Left lung (tissue), 10 donors: ENCODE results near the gene STAP2. TPM values are rescaled to one million over a fixed set of nuclear protein-coding genes. Genes with fewer than 3 reads are reported as not detected.

ENCODE experiments used
- ATAC-seq: fragments of 200-7000 bp; cut with Tn5 transposase; one replicate; pipeline ENCODE4 v1.9.1; 2020; ENCODE audit warnings: moderate library complexity
- DNase-seq, 4 donors: peaks; one replicate each; pipeline ENCODE4 v3.0.0-alpha.2; 2013 to 2020
- H3K27ac ChIP-seq, 2 donors: fragments of 200-600 bp; sonication (generic) in 1 of 2; one replicate each; pipeline versions ENCODE4 v1.5.0 to v1.8.0; 2020 to 2021
- H3K27me3 ChIP-seq, 2 donors: fragments of 200-600 bp; sonication (generic) in 1 of 2; one replicate each; pipeline versions ENCODE4 v1.5.0 to v1.8.0; 2020 to 2021
- H3K36me3 ChIP-seq, 2 donors: fragments of 200-600 bp; sonication (generic) in 1 of 2; one replicate each; pipeline versions ENCODE4 v1.5.0 to v1.8.0; 2020 to 2021
- H3K4me1 ChIP-seq, 2 donors: fragments of 200-600 bp; one replicate each; pipeline ENCODE4 v1.8.0; 2021
- H3K4me3 ChIP-seq, 2 donors: fragments of 200-600 bp; sonication (generic) in 1 of 2; one replicate each; pipeline versions ENCODE4 v1.5.0 to v1.8.0; 2020 to 2021; ENCODE audit warnings: mild to moderate bottlenecking in 1 of 2
- H3K9me3 ChIP-seq, 2 donors: fragments of 200-600 bp; sonication (generic) in 1 of 2; one replicate each; pipeline versions ENCODE4 v1.5.0 to v1.8.0; 2020 to 2021
- CTCF ChIP-seq, 2 donors: fragments of 200-600 bp; sonication (generic) in 1 of 2; IDR thresholded peaks; one replicate each; pipeline versions ENCODE4 v1.5.0 to v1.8.0; 2021; ENCODE audit warnings: antibody characterized with exemption in 2 of 2
- intact Hi-C, 2 donors: fragments of 100-400 bp; cut with DNase I; formaldehyde crosslinking; loops; one replicate each; pipeline versions ENCODE4 v1.11.2 to v1.14.2; 2022
- polyA plus RNA-seq, 6 donors: library from polyadenylated mRNA; unstranded; fragments of 120-200 nt; gene quantifications; one replicate each; pipeline ENCODE4 v1.2.1, GENCODE V29; 2013; ENCODE audit not compliant: insufficient read length in 6 of 6
- total RNA-seq, 2 donors: library from RNA; stranded (reverse); fragmentation: NEBNext Ultra II Directional; extraction: Animal tissue kit (Norgen Biotek cat#: 25700); gene quantifications; one replicate each; pipeline ENCODE4 v1.2.1, GENCODE V29; 2021
- donor health status: DM: no; HTN: yes; CAD: no.
- donor health status: DM: no; HTN: no; CAD: no.

STAP2 gene
- total and polyA plus RNA-seq, 8 donors = 14.1 to 41.5 (median 36.2) TPM

GRCh38 chr19:4343370-4344307 is 5.0 kb upstream of the STAP2 start, which contains the start of gene MPND:
MPND (plus strand) TSS chr19:4343562; CDS start chr19:4343594, 32 bp downstream.
- Histone ChIP-seq H3K4me1 (peaks cover 0 to 27% of the 10 kb centered on the region in 2 donors), H3K27ac (peak within 1 kb of the TSS; percentile 88 to 93), H3K36me3 (peaks cover 0 to 18% of the 10 kb centered on the region in 2 donors), H3K4me3 (peak within 1 kb of the TSS; percentile 59 to 85), H3K9me3 (no peaks in the 10 kb centered on the region), H3K27me3 (no peaks in the 10 kb centered on the region)
- intact Hi-C loops = no loop called here
- peak; percentile 87 for ATAC-seq
- DNase-seq = peak; percentile 87 to 99 (median 94)
- no peak for TF ChIP-seq CTCF (IDR thresholded peaks at IDR 0.05)

GRCh38 chr19:4342615-4343369 is 4.2 kb upstream of the STAP2 start:
- intact Hi-C loops = no loop called here
- Histone ChIP-seq H3K4me1 (peaks cover 0 to 36% of the 10 kb centered on the region in 2 donors), H3K36me3 (peaks cover 0 to 15% of the 10 kb centered on the region in 2 donors), H3K27me3 (no peaks in the 10 kb centered on the region), H3K4me3 (peak overlapping the region; percentile 59 to 85), H3K27ac (peak overlapping the region; percentile 88 to 93), H3K9me3 (no peaks in the 10 kb centered on the region)
- ATAC-seq = peak; percentile 91
- peak; percentile 96 to 100 (median 98) for DNase-seq
- TF ChIP-seq CTCF (IDR thresholded peaks at IDR 0.05) = no peak

- DNase-seq (no peak), ATAC-seq (peak; percentile 11)
- H3K4me3 ChIP-seq = peak overlapping the region; percentile 37 to 85
- peaks cover 0 to 12% of the 10 kb centered on the region in 2 donors for H3K36me3 ChIP-seq
- intact Hi-C loops = no loop called here
- H3K27me3 ChIP-seq = no peaks in the 10 kb centered on the region
- H3K27ac ChIP-seq = peak overlapping the region; percentile 88 to 93
- H3K9me3 ChIP-seq = no peaks in the 10 kb centered on the region
- TF ChIP-seq CTCF (IDR thresholded peaks at IDR 0.05) = no peak
- H3K4me1 ChIP-seq = peaks cover 0 to 38% of the 10 kb centered on the region in 2 donors
Observed at GRCh38 chr19:4342314-4342614, 3.6 kb upstream of the STAP2 start.

GRCh38 chr19:4337906-4338440 is 654 bp downstream of the STAP2 start:
- Histone ChIP-seq H3K9me3 (no peaks in the 10 kb centered on the region), H3K4me1 (peaks cover 0 to 23% of the 10 kb centered on the region in 2 donors), H3K4me3 (peak overlapping the region; percentile 30 to 46), H3K36me3 (no peaks in the 10 kb centered on the region), H3K27me3 (no peaks in the 10 kb centered on the region), H3K27ac (peak overlapping the region; percentile 69 to 71)
- intact Hi-C loops = no loop called here
- no peak for ATAC-seq
- peak in 1 of 4 donors; percentile 48 for DNase-seq
- TF ChIP-seq CTCF (IDR thresholded peaks at IDR 0.05) = no peak
